ENCODE results near the gene CDH10. TPM values are rescaled to one million over a fixed set of nuclear protein-coding genes. Genes with fewer than 3 reads are reported as not detected.

Gene CDH10
- total RNA-seq, 1 donor from 2014 or later, result not detected

DNA sequence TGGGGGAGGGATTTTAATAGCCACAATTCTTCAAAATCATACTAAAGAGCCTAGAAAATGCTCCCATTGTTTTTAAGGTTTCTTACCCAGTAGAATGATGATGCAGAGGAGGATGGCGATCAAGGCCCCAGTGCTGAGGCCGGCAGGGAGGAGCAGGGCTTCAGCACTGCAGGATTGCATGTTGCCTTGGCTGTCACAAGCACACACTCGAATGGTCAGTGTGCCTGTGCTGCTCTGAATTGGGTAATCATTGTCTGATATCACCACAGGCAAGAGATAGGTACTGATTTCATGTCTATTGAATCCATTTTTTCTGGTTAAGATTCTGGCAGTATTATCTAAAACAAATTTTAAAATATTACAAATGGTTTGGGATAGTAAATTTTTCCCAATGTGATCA lies 153.3 kb downstream of the CDH10 start:
- no peak for DNase-seq (ENCODE audit: low spot score)
- peak; percentile 90 for ATAC-seq

- DNase-seq (ENCODE audit: low spot score) (no peak), ATAC-seq (no peak)
These were observed 157.2 kb downstream of the CDH10 start for GRCh38 chr5:24487368-24488229.

DNA sequence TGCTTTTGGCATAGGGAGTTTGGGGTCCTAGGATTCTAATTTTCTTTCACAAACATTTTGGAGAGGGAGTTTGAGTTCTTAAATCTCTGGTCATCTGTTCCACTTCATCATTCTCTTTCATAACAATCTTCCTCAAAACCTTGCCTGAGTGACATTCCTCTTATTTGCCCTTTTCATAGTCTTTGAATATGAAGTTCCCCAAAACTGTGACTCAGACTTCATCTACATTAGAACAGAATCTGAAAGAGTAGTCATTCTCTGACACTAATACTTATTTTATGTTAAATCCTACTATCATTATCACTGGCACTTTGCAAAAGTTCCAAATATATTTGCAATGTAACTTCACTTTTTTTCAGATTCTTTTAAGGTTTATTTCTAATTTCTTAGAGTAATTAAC lies 163.8 kb downstream of the CDH10 start:
- DNase-seq (ENCODE audit: low spot score) (no peak), ATAC-seq (no peak)

DNA sequence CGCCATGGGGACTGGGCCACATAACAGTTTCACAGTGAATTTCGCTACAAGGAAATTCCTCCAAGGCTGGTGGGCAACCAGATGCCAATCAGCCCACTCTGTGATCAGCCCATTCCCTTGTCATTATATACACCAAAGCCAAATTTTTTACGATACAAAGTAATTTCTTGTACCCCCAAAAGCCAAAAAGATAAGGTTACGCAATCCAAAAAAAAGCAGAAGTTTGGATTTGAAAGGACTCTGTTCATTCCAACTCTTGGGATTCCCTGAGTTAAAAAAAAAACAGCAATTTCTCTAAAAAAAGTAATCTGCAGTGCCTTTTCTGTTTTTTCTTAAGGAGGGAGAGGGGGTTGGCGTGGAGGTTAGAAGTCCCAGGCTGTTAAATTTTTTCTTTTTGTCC lies 166.8 kb downstream of the CDH10 start:
- DNase-seq (ENCODE audit: low spot score) (no peak), ATAC-seq (no peak)

DNA sequence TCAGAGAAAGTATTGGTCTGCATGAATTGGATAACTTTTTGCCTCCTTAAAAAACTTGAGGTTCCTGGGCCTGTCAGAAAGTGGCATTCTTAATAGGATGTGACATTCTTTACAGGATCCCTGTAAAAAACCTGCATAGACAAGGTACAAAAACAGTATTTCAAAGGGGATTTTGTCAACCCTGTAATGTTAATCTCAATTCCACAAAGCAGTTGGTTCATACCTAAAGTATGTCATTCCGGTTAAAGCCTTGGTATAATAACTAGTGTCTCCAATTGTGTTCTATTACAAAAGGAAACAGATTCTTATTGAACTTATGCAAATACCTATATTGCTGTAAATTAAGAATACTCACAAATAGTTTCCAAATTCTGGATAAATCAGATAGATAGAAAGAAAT lies 169.7 kb downstream of the CDH10 start:
- DNase-seq (ENCODE audit: low spot score), result no peak
- ATAC-seq, result no peak

GRCh38 chr5:24474685-24475084 lies 170.1 kb downstream of the CDH10 start:
- ATAC-seq (no peak), DNase-seq (ENCODE audit: low spot score) (no peak)

- ATAC-seq (no peak), DNase-seq (ENCODE audit: low spot score) (no peak)
These were observed 172.3 kb downstream of the CDH10 start for GRCh38 chr5:24472518-24472917.

GRCh38 chr5:24444414-24444813 lies 200.4 kb downstream of the CDH10 start:
- ATAC-seq (no peak), DNase-seq (ENCODE audit: low spot score) (no peak)

- no peak for DNase-seq (ENCODE audit: low spot score)
- no peak for ATAC-seq
These were observed 205.3 kb downstream of the CDH10 start for GRCh38 chr5:24439465-24439864.

All from left lobe of liver (tissue), 2 donors.